Sigmoid colon (tissue), 7 donors: ENCODE results near the gene CACNA1F. TPM values are rescaled to one million over a fixed set of nuclear protein-coding genes. Genes with fewer than 3 reads are reported as not detected.

Experiments used
- DNase-seq: peaks from one replicate; pipeline ENCODE4 v3.0.0-alpha.2; 2019
- H3K27ac ChIP-seq, 4 donors: fragments of 200-600 bp; sonication (generic); one replicate each; pipeline ENCODE4 v1.5.1; 2016 to 2019; ENCODE audit warnings: mild to moderate bottlenecking in 1 of 4
- H3K27me3 ChIP-seq, 3 donors: fragments of 200-600 bp; sonication (generic); one replicate each; pipeline ENCODE4 v1.5.1; 2019; ENCODE audit warnings: mild to moderate bottlenecking in 1 of 3
- H3K36me3 ChIP-seq, 4 donors: fragments of 200-600 bp; sonication (generic); one replicate each; pipeline ENCODE4 v1.5.1; 2016 to 2019
- H3K4me1 ChIP-seq, 4 donors: fragments of 200-600 bp; sonication (generic); one replicate each; pipeline ENCODE4 v1.5.1; 2017 to 2019
- H3K4me3 ChIP-seq, 4 donors: fragments of 200-600 bp; sonication (generic); one replicate each; pipeline ENCODE4 v1.5.1; 2017 to 2019; ENCODE audit warnings: mild to moderate bottlenecking in 2 of 4, moderate library complexity in 1 of 4
- H3K9me3 ChIP-seq, 4 donors: fragments of 200-600 bp in 3 of 4; sonication (generic) in 3 of 4; one replicate each; pipeline versions ENCODE4 v1.5.1 to v1.6.1; 2013 to 2019
- EP300 ChIP-seq, 4 donors: sonication (generic); formaldehyde crosslinking; IDR thresholded peaks; one replicate each; pipeline ENCODE4 v1.6.1; 2017; ENCODE audit warnings: antibody characterized with exemption in 4 of 4
- POLR2A ChIP-seq, 2 donors: fragments of 450-650 bp; IDR thresholded peaks; one replicate each; pipeline ENCODE4 v1.6.1; 2016; ENCODE audit warnings: antibody characterized with exemption in 2 of 2, mild to moderate bottlenecking in 2 of 2, moderate library complexity in 2 of 2
- POLR2AphosphoS5 ChIP-seq, 4 donors: sonication (generic); formaldehyde crosslinking; IDR thresholded peaks; one replicate each; pipeline ENCODE4 v1.6.1; 2017; ENCODE audit warnings: antibody characterized with exemption in 4 of 4
- WGBS, 2 donors: extraction: QIAGEN DNeasy Blood & Tissue Kit; methylation state at CpG; one replicate each; pipeline ENCODE4 v1.1.7; 2013; 5-methylcytosine and 5-hydroxymethylcytosine counted together
- intact Hi-C: fragments of 100-400 bp; cut with DNase I; formaldehyde crosslinking; loops from one replicate; pipeline ENCODE4 v1.15.1; 2023
- polyA plus RNA-seq, 3 donors: library from polyadenylated mRNA; stranded (reverse); fragments of 200-250 nt; gene quantifications; one replicate each; pipeline ENCODE4 v1.2.3, GENCODE V29; 2013
- total RNA-seq, 4 donors: library from RNA; depleted of rRNA; stranded (reverse); fragments of >200 nt; gene quantifications; one replicate each; pipeline ENCODE4 v1.1.0, GENCODE V29; 2016
- TF ChIP-seq, protein P1 (sequence below), 4 experiments: fragments of 450-650 bp in 3 of 4; fragments of 200-600 bp in 1 of 4; IDR thresholded peaks; one replicate each; pipeline ENCODE4 v1.5.1; 2016 to 2019; ENCODE audit warnings: antibody characterized with exemption in 4 of 4, mild to moderate bottlenecking in 3 of 4, moderate library complexity in 2 of 4
- donor health status: healthy with polysubstance abuse.
- donor health status: Bipolar disorder and iron deficiency.
- donor health status: healthy.

Gene CACNA1F
- total and polyA plus RNA-seq, 7 donors, result under 0.01 to 0.70 (median 0.15) TPM; not detected in 3

DNA sequence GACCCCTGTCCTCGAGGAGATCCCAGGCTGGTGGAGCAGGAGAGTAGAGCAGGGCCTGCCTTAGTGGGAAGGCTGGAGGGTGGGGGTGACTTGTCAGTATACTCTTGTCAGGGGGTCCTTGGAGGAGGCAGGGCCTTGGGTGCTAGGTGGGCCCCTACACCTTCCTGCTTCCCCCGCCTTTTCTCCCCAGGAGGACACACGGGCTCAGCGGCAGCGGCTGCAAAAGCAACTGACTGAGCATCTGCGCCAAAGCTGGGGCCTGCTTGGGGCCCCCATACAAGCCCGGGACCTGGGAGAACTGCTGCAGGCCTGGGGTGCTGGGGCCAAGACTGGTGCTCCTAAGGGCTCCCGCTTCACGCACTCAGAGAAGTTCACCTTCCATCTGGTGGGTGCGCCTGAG, 13.4 kb upstream of the CACNA1F start:
- Histone ChIP-seq H3K9me3 (no peaks in the 10 kb centered on the region), H3K27me3 (no peaks in the 10 kb centered on the region), H3K36me3 (peaks cover 0 to 39% (median 9%) of the 10 kb centered on the region in 4 donors), H3K4me1 (no peaks in the 10 kb centered on the region), H3K27ac (no peak overlapping the region), H3K4me3 (no peak overlapping the region)
- TF ChIP-seq POLR2A (IDR thresholded peaks at IDR 0.05) (no peak), POLR2AphosphoS5 (IDR thresholded peaks at IDR 0.05) (no peak), EP300 (IDR thresholded peaks at IDR 0.05) (no peak)
- TF ChIP-seq, protein P1, sequence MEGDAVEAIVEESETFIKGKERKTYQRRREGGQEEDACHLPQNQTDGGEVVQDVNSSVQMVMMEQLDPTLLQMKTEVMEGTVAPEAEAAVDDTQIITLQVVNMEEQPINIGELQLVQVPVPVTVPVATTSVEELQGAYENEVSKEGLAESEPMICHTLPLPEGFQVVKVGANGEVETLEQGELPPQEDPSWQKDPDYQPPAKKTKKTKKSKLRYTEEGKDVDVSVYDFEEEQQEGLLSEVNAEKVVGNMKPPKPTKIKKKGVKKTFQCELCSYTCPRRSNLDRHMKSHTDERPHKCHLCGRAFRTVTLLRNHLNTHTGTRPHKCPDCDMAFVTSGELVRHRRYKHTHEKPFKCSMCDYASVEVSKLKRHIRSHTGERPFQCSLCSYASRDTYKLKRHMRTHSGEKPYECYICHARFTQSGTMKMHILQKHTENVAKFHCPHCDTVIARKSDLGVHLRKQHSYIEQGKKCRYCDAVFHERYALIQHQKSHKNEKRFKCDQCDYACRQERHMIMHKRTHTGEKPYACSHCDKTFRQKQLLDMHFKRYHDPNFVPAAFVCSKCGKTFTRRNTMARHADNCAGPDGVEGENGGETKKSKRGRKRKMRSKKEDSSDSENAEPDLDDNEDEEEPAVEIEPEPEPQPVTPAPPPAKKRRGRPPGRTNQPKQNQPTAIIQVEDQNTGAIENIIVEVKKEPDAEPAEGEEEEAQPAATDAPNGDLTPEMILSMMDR (IDR thresholded peaks at IDR 0.05), result no peak
- intact Hi-C loops, result no loop called here
- DNase-seq, result no peak
- 93 to 96% methylated on average over 10 of the region's 10 CpGs for WGBS, 2 donors

DNA sequence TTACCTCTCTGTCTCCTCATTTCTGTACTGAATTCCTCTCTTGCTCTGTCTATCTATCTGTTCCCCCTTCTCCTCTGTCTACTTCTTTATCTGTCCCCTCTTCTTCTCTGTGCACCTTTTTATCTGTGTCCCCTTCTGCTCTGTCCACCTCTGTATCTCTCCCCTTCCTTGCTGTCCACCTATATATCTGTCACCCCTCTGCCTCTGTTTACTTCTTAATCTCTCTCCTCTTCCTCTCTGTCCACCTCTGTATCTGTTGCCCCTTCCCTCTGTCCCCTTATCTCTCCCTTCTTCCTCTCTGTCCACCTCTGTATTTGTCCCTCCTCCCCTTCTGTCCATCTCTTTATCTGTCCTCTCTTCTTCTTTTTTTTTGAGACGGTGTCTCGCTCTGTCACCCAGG, 11.1 kb upstream of the CACNA1F start:
- peaks cover 0 to 32% (median 8%) of the 10 kb centered on the region in 4 donors for H3K36me3 ChIP-seq
- intact Hi-C loops, result no loop called here
- no peak for DNase-seq
- no peak overlapping the region for H3K27ac ChIP-seq
- H3K4me3 ChIP-seq, result no peak overlapping the region
- no peaks in the 10 kb centered on the region for H3K9me3 ChIP-seq
- 93 to 100% methylated on average over 2 of the region's 2 CpGs for WGBS, 2 donors
- TF ChIP-seq POLR2A (IDR thresholded peaks at IDR 0.05), result no peak
- TF ChIP-seq, protein P1 (IDR thresholded peaks at IDR 0.05), result no peak
- TF ChIP-seq POLR2AphosphoS5 (IDR thresholded peaks at IDR 0.05), result no peak
- TF ChIP-seq EP300 (IDR thresholded peaks at IDR 0.05), result no peak
- H3K27me3 ChIP-seq, result no peaks in the 10 kb centered on the region
- H3K4me1 ChIP-seq, result no peaks in the 10 kb centered on the region

DNA sequence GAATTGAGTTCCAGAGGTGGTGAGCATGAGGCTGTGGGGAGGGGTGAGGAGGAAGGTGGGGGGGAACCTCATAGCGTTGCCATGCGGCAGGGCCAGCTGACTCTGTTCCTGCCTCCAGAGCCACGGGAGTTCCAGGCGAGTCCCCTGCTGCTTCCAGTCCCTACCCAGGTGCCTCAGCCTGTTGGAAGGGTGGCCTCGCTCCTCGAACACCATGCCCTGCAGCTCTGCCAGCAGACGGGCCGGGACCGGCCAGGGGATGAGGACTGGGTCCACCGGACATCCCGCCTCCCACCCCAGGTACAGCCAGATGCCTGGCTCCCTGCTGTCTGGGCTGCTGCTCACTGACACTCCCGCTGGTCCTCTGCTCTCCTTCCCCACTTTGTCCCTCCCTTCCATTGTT, 10.0 kb upstream of the CACNA1F start:
- Histone ChIP-seq H3K27me3 (no peaks in the 10 kb centered on the region), H3K36me3 (peaks cover 0 to 32% (median 5%) of the 10 kb centered on the region in 4 donors), H3K4me3 (no peak overlapping the region), H3K4me1 (no peaks in the 10 kb centered on the region), H3K27ac (no peak overlapping the region), H3K9me3 (no peaks in the 10 kb centered on the region)
- TF ChIP-seq POLR2A (IDR thresholded peaks at IDR 0.05) (no peak), EP300 (IDR thresholded peaks at IDR 0.05) (no peak), POLR2AphosphoS5 (IDR thresholded peaks at IDR 0.05) (no peak)
- TF ChIP-seq, protein P1 (IDR thresholded peaks at IDR 0.05), result no peak
- peak; percentile 59 for DNase-seq
- WGBS, 2 donors, result 93 to 95% methylated on average over 12 of the region's 12 CpGs
- intact Hi-C loops, result no loop called here

DNA sequence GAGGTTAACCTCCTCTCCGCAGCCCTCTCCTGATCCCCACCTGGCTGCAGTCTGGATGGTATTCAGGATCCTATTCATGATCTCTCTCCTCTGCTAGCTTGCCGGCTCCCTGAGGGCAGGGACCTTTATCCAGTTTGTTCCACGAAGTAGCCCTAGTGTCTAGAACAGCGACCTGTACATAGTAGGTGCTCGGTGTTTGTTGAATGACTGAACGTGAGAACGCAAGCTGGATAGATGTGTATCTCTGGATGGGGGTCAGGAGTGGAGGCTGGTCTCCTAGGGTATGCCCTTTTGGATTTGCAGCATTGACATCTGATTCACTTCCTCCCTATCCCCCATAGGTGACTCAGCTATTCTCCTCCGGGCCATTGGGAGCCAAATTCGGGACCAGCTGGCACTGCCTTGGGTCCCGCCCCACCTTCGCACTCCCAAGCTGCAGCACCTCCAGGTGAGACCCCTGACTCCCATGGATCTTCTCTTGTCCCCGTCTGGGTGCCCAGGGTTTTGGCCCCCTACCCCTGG, 9.5 kb upstream of the CACNA1F start:
- Histone ChIP-seq H3K27me3 (no peaks in the 10 kb centered on the region), H3K36me3 (peaks cover 0 to 32% (median 5%) of the 10 kb centered on the region in 4 donors), H3K4me3 (no peak overlapping the region), H3K4me1 (no peaks in the 10 kb centered on the region), H3K27ac (no peak overlapping the region), H3K9me3 (no peaks in the 10 kb centered on the region)
- TF ChIP-seq, protein P1 (IDR thresholded peaks at IDR 0.05), result no peak
- no peak for TF ChIP-seq EP300 (IDR thresholded peaks at IDR 0.05)
- TF ChIP-seq POLR2A (IDR thresholded peaks at IDR 0.05), result no peak
- no peak for TF ChIP-seq POLR2AphosphoS5 (IDR thresholded peaks at IDR 0.05)
- intact Hi-C loops, result no loop called here
- WGBS, 2 donors, result 96% methylated on average over 12 of the region's 12 CpGs
- DNase-seq, result peak; percentile 37

DNA sequence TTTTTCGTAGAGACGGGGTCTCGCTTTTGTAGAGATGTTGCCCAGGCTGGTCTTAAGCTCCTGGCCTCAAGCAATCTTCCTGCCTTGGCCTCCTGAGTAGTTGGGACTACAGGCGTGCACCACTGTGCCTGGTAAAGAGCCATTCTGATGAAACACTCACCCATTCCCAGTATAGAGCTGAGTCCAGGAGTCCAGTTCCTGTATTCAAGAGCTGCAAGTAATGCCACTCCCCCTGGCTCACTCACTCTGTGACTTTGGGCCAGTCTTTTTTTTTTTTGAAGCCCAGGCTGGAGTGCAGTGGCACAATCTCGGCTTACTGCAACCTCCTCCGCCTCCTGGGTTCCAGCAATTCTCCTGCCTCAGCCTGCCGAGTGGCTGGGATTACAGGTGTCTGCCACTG, 5.6 kb upstream of the CACNA1F start:
- Histone ChIP-seq H3K27me3 (peaks cover 0 to 6% (median 0%) of the 10 kb centered on the region in 3 donors), H3K27ac (no peak overlapping the region), H3K36me3 (peaks cover 0 to 14% (median 5%) of the 10 kb centered on the region in 4 donors), H3K9me3 (no peaks in the 10 kb centered on the region), H3K4me3 (no peak overlapping the region), H3K4me1 (peaks cover 0 to 11% (median 2%) of the 10 kb centered on the region in 4 donors)
- WGBS, 2 donors, result 81 to 84% methylated on average over 7 of the region's 7 CpGs
- DNase-seq, result no peak
- intact Hi-C loops, result no loop called here
- TF ChIP-seq POLR2A (IDR thresholded peaks at IDR 0.05) (no peak), POLR2AphosphoS5 (IDR thresholded peaks at IDR 0.05) (no peak), EP300 (IDR thresholded peaks at IDR 0.05) (no peak)
- TF ChIP-seq, protein P1 (IDR thresholded peaks at IDR 0.05), result no peak
